ENCODE measurements around the gene COLQ. TPM values are rescaled to one million over a fixed set of nuclear protein-coding genes. Genes with fewer than 3 reads are reported as not detected.

COLQ gene
- total RNA-seq, 1 donor from 2014 or later, result under 0.01 TPM

DNA sequence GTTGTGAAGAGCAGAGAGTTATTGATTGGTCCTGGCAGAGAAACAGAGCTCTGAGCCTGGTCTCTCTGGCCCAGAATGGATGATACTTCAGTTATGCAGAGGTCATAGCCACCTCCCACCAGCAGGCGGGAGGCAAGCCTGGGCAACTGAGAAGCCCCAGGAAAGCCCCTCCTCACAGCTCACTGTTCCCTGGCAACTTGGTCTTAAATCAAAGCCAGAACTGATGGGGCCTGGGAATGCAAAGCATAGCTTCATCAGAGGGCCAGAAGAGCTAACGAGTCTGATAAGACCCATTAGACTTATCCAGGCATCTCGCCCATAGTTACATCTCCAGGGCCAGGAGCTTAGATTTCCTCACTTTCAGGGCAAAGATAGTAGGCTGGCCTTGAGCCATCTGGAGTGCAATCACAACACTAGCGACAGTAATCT lies 5.5 kb upstream of the COLQ start:
- FAIRE-seq, result no peak

DNA sequence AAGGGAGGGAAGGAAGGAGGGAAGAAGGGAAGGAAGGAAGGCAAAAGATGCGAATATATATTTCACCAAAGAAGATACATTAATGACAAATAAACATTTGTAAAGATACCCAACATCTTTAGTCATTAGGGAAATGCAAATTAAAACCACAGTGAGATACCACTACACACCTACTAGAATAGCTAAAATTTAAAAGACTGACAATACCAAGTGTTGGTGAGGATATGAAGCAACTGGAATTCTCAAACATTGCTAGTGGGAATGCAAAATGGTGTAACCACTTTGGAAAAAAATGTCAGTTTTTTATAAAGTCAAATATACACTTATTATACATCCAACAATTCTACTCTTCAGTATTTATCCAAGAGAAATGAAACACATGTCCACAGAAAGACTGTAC lies 4.3 kb upstream of the COLQ start:
- FAIRE-seq (no peak), DNase-seq (ENCODE audit: low read depth) (no peak)
- H3K36me3 ChIP-seq (ENCODE audit: control insufficient read depth, insufficient read depth, low read length), result no peaks in the 10 kb centered on the region
- peaks cover 1% of the 10 kb centered on the region for H3K27me3 ChIP-seq (ENCODE audit: control insufficient read depth, insufficient read depth, low read length)
- TF ChIP-seq, protein P1, sequence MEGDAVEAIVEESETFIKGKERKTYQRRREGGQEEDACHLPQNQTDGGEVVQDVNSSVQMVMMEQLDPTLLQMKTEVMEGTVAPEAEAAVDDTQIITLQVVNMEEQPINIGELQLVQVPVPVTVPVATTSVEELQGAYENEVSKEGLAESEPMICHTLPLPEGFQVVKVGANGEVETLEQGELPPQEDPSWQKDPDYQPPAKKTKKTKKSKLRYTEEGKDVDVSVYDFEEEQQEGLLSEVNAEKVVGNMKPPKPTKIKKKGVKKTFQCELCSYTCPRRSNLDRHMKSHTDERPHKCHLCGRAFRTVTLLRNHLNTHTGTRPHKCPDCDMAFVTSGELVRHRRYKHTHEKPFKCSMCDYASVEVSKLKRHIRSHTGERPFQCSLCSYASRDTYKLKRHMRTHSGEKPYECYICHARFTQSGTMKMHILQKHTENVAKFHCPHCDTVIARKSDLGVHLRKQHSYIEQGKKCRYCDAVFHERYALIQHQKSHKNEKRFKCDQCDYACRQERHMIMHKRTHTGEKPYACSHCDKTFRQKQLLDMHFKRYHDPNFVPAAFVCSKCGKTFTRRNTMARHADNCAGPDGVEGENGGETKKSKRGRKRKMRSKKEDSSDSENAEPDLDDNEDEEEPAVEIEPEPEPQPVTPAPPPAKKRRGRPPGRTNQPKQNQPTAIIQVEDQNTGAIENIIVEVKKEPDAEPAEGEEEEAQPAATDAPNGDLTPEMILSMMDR (IDR thresholded peaks at IDR 0.05; ENCODE audit: insufficient read depth, low read length, severe bottlenecking), result no peak
- no peak overlapping the region for H3K4me3 ChIP-seq (ENCODE audit: low read depth, low read length)

More for the DNA sequence above, 5.5 kb upstream of the COLQ start:
- TF ChIP-seq, protein P1 (IDR thresholded peaks at IDR 0.05; ENCODE audit: insufficient read depth, low read length, severe bottlenecking), result no peak
- Histone ChIP-seq H3K27me3 (ENCODE audit: control insufficient read depth, insufficient read depth, low read length) (peaks cover 4% of the 10 kb centered on the region), H3K36me3 (ENCODE audit: control insufficient read depth, insufficient read depth, low read length) (no peaks in the 10 kb centered on the region), H3K4me3 (ENCODE audit: low read depth, low read length) (no peak overlapping the region)
- no peak for DNase-seq (ENCODE audit: low read depth)

DNA sequence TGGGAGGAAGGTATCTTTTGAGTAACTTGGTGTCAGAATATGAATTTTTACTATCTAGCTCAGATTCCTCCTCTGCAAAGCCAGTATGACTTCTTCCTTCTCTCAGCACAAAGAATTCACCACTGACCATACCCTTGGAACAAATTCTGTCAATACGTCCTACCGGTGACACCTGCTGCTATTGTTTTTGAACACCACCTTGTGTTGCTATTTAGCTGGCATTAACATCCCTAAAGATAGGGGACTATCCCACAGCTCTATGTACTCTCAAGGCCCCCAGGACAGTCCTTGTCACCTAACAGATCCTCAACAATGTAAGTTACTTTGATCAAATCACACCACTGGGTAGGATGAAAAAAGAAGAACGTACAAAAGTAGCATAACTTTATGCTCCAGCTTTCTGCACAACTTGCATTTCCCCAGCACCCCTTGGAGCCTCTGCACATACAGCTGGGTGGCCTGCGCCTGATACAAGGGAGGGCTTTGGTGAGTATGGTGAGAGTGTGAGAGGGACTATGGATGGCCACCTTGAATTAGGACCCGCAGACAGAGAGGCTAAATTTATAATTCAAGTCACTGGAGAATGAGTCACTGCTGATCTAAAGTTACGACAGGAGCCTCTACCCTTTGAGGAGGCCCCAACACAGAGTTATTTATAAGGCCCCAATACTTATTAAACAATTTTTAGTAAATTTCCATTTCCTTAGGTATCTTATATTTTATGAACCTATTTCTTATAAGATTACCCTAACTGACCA lies 2.3 kb upstream of the COLQ start:
- peaks cover 4% of the 10 kb centered on the region for H3K27me3 ChIP-seq (ENCODE audit: control insufficient read depth, insufficient read depth, low read length)
- DNase-seq (ENCODE audit: low read depth), result no peak
- no peak for FAIRE-seq

DNA sequence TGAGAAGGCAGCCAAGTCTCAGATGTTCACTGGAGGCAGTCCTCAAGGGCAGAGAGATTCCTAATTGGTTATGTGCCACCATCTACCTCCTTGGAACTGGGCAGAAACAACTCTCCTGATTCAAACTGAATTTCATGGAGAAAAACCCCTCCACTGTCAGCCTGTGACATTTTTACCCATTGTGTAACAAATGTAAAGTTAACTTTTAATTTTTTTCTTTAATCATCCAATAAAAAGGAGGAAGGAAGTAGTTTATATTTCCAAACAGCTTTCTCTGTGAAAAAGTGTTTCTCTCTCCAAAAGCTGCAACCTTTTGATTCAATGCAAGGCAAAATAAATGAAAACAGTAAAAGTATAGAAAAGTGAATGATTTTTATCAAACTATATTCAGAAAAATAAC lies 510 bp upstream of the COLQ start:
- no peak for FAIRE-seq

More for the DNA sequence above, 2.3 kb upstream of the COLQ start:
- Histone ChIP-seq H3K4me3 (ENCODE audit: low read depth, low read length) (no peak overlapping the region), H3K36me3 (ENCODE audit: control insufficient read depth, insufficient read depth, low read length) (no peaks in the 10 kb centered on the region)
- TF ChIP-seq, protein P1 (IDR thresholded peaks at IDR 0.05; ENCODE audit: insufficient read depth, low read length, severe bottlenecking), result no peak

DNA sequence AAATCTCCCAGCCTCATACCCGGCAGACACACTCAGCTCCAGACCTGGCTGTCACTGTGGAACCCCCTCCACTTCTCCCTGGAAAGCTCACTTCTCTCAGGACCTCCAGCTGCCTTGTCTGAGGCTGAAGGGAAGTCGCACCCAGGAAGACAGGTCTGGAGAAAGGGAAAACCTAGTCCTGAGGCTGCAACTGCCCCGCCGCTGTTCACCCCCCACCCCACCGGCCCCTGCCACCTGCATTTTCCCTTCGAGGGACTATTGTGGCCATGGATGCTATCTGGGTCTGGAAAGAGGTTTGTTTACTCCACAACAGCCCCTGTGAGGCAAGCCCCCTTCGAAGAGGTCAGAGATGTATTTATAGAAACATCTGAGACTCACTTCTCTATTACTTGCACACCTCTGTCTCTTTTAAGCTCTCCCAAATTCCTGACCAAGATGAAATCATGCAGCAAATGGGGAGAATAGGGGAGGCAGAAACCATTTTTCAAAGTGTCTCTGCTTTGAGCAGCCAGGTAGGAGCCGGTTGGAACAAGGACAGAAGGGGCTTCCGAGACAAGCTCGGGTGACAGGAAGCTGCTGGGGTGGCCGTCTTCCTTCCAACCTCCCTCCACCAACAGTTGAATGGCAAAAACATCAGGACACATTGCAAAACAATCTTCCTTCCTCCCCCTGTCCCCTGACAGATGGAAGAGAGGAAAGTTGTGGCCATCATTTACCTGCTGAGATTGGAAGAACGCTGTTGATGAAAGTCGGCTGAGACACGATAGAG lies 518 bp downstream of the COLQ start:
- H3K4me3 ChIP-seq (ENCODE audit: low read depth, low read length), result no peak overlapping the region
- FAIRE-seq (no peak), DNase-seq (ENCODE audit: low read depth) (no peak)
- TF ChIP-seq, protein P1 (IDR thresholded peaks at IDR 0.05; ENCODE audit: insufficient read depth, low read length, severe bottlenecking), result no peak
- H3K36me3 ChIP-seq (ENCODE audit: control insufficient read depth, insufficient read depth, low read length), result no peaks in the 10 kb centered on the region
- peaks cover 4% of the 10 kb centered on the region for H3K27me3 ChIP-seq (ENCODE audit: control insufficient read depth, insufficient read depth, low read length)

More for the DNA sequence above, 510 bp upstream of the COLQ start:
- Histone ChIP-seq H3K4me3 (ENCODE audit: low read depth, low read length) (no peak overlapping the region), H3K36me3 (ENCODE audit: control insufficient read depth, insufficient read depth, low read length) (no peaks in the 10 kb centered on the region), H3K27me3 (ENCODE audit: control insufficient read depth, insufficient read depth, low read length) (peaks cover 4% of the 10 kb centered on the region)
- TF ChIP-seq, protein P1 (IDR thresholded peaks at IDR 0.05; ENCODE audit: insufficient read depth, low read length, severe bottlenecking), result no peak
- DNase-seq (ENCODE audit: low read depth), result no peak

All from bronchial epithelial cell (primary cell).